HCT116 (cell line): ENCODE data around the gene MSH3. TPM values are rescaled to one million over a fixed set of nuclear protein-coding genes. Genes with fewer than 3 reads are reported as not detected.

Experiments
- ATAC-seq: fragments of 200-7000 bp; cut with Tn5 transposase; 2 replicates; pipeline ENCODE4 v1.9.1; 2020; ENCODE audit warnings: mild to moderate bottlenecking, moderate library complexity
- BruUV-seq: library from RNA; stranded (reverse); fragments of 400-500 nt; replicated peaks from 2 replicates; lab custom pipeline; 2021; lab: Mats Ljungman, UMichigan
- CTCF ChIA-PET: fragments of 300-600 bp; sonication (Branson Sonifier 250); formaldehyde crosslinking; loops from one replicate; lab custom pipeline; 2021; ENCODE audit warnings: antibody characterized with exemption; lab: Charles Lee
- POLR2A ChIA-PET: fragments of 300-600, 350-600 bp; sonication (Branson Sonifier 250); formaldehyde crosslinking; loops from one replicate; lab custom pipeline; 2021; ENCODE audit warnings: antibody characterized with exemption; lab: Charles Lee
- RAD21 ChIA-PET, 2 experiments: fragments of 300-600 bp; sonication (Branson Sonifier 250); formaldehyde crosslinking; loops; one replicate each; lab custom pipeline; 2023; ENCODE audit warnings: low total read pairs in 2 of 2; ENCODE audit not compliant: uncharacterized antibody in 2 of 2, unreplicated experiment in 2 of 2, low non-redundant PET in 1 of 2; lab: Charles Lee
- DNase-seq: peaks from one replicate; pipeline ENCODE4 v3.0.0-alpha.2; 2010; ENCODE audit warnings: low read depth, low spot score
- H2AFZ ChIP-seq: fragments of 200-600 bp; shearing (Covaris generic), sonication (generic); 2 replicates; pipeline ENCODE4 v1.6.1; 2017; ENCODE audit warnings: low read depth, mixed run types, mixed read lengths, antibody characterized with exemption, low read length; ENCODE audit not compliant: poor library complexity, severe bottlenecking
- H3K27ac ChIP-seq: 2 replicates; pipeline ENCODE4 v1.5.1; 2012; ENCODE audit warnings: low read depth, low read length
- H3K27me3 ChIP-seq: fragments of 200-600 bp; sonication (generic); 2 replicates; pipeline ENCODE4 v1.6.1; 2016; ENCODE audit warnings: mixed run types, low read length, mixed read lengths; ENCODE audit not compliant: insufficient read depth
- H3K36me3 ChIP-seq, 2 experiments: fragments of 200-500 bp in 1 of 2; fragments of 200-600 bp in 1 of 2; sonication (Bioruptor generic) in 1 of 2; sonication (generic) in 1 of 2; 2 replicates each; pipeline versions ENCODE4 v1.5.1 to v1.6.1; 2014 to 2016; ENCODE audit warnings: low read length in 2 of 2, inconsistent platforms in 1 of 2, mixed read lengths in 1 of 2, mixed run types in 1 of 2; ENCODE audit not compliant: insufficient read depth in 2 of 2, control insufficient read depth in 1 of 2
- H3K4me1 ChIP-seq, 2 experiments: fragments of 200-600 bp in 1 of 2; sonication (generic) in 1 of 2; 2 replicates each; pipeline versions ENCODE4 v1.5.1 to v1.6.1; 2012 to 2017; ENCODE audit warnings: low read length in 2 of 2, inconsistent platforms in 1 of 2, mild to moderate bottlenecking in 1 of 2, mixed read lengths in 1 of 2, mixed run types in 1 of 2, moderate library complexity in 1 of 2; ENCODE audit not compliant: insufficient read depth in 2 of 2, control insufficient read depth in 1 of 2
- H3K4me2 ChIP-seq: fragments of 200-600 bp; sonication (generic); 2 replicates; pipeline ENCODE4 v1.6.1; 2017; ENCODE audit warnings: mixed run types, low read length, mixed read lengths
- H3K4me3 ChIP-seq, 2 experiments: fragments of 200-600 bp in 1 of 2; sonication (generic) in 1 of 2; replicated peaks in 1 of 2; 2 replicates each; pipeline ENCODE4 v1.5.1; 2011 to 2016; ENCODE audit warnings: low read length in 2 of 2, control low read depth in 1 of 2, low read depth in 1 of 2, mild to moderate bottlenecking in 1 of 2, mixed read lengths in 1 of 2, mixed run types in 1 of 2
- H3K79me2 ChIP-seq: fragments of 200-600 bp; sonication (generic); 2 replicates; pipeline ENCODE4 v1.6.1; 2017; ENCODE audit warnings: mild to moderate bottlenecking, mixed run types, low read length, moderate library complexity, mixed read lengths; ENCODE audit not compliant: insufficient read depth
- H3K9ac ChIP-seq: fragments of 200-600 bp; sonication (generic); 2 replicates; pipeline ENCODE4 v1.6.1; 2016; ENCODE audit warnings: low read length, mixed read lengths
- H3K9me2 ChIP-seq: fragments of 200-600 bp; sonication (generic), shearing (Covaris generic); 2 replicates; pipeline ENCODE4 v1.6.1; 2017; ENCODE audit warnings: mixed run types, mild to moderate bottlenecking, moderate library complexity; ENCODE audit not compliant: insufficient read depth
- H3K9me3 ChIP-seq, 2 experiments: fragments of 200-500 bp in 1 of 2; fragments of 200-600 bp in 1 of 2; sonication (Bioruptor generic) in 1 of 2; sonication (generic) in 1 of 2; 2 replicates each; pipeline ENCODE4 v1.6.1; 2014 to 2017; ENCODE audit warnings: low read length in 2 of 2, mixed read lengths in 2 of 2, inconsistent platforms in 1 of 2, low read depth in 1 of 2, mild to moderate bottlenecking in 1 of 2, mixed run types in 1 of 2, moderate library complexity in 1 of 2; ENCODE audit not compliant: control insufficient read depth in 1 of 2, insufficient read depth in 1 of 2
- H4K20me1 ChIP-seq: fragments of 200-600 bp; sonication (generic), shearing (Covaris generic); 2 replicates; pipeline ENCODE4 v1.6.1; 2017; ENCODE audit warnings: mixed run types, mild to moderate bottlenecking, moderate library complexity; ENCODE audit not compliant: insufficient read depth
- ATF3 ChIP-seq: IDR thresholded peaks from 2 replicates; pipeline ENCODE4 v1.6.1; 2012
- CBX3 ChIP-seq: IDR thresholded peaks from 2 replicates; pipeline ENCODE4 v1.6.1; 2012; ENCODE audit warnings: low read depth
- ELF1 ChIP-seq: IDR thresholded peaks from 2 replicates; pipeline ENCODE4 v1.6.1; 2012; ENCODE audit warnings: low read depth, borderline replicate concordance
- EZH2 ChIP-seq: fragments of 200-600 bp; sonication (generic); IDR thresholded peaks from 2 replicates; pipeline ENCODE4 v1.6.1; 2017; ENCODE audit warnings: antibody characterized with exemption, mixed run types
- POLR2A ChIP-seq: IDR thresholded peaks from 2 replicates; pipeline ENCODE4 v1.7.0; 2011; ENCODE audit warnings: borderline replicate concordance; ENCODE audit not compliant: insufficient read depth, insufficient read length; ENCODE audit errors: extremely low read depth
- RAD21 ChIP-seq: IDR thresholded peaks from 2 replicates; pipeline ENCODE4 v1.6.1; 2012; ENCODE audit warnings: low read depth, mild to moderate bottlenecking
- SIN3A ChIP-seq: IDR thresholded peaks from 2 replicates; pipeline ENCODE4 v1.6.1; 2012; ENCODE audit warnings: low read depth
- SP1 ChIP-seq: IDR thresholded peaks from 2 replicates; pipeline ENCODE4 v1.6.1; 2012; ENCODE audit warnings: low read depth
- SRF ChIP-seq: IDR thresholded peaks from 2 replicates; pipeline ENCODE4 v1.6.1; 2012; ENCODE audit warnings: low read depth
- TCF7L2 ChIP-seq: IDR thresholded peaks from 2 replicates; pipeline ENCODE4 v1.7.0; 2011; ENCODE audit warnings: borderline replicate concordance, inconsistent platforms; ENCODE audit not compliant: insufficient read depth, insufficient read length; ENCODE audit errors: extremely low read depth
- YY1 ChIP-seq: IDR thresholded peaks from 2 replicates; pipeline ENCODE4 v1.6.1; 2011; ENCODE audit warnings: low read length, low read depth, moderate library complexity, mild to moderate bottlenecking; ENCODE audit not compliant: insufficient replicate concordance; ENCODE audit errors: extremely low read depth
- ZFX ChIP-seq: fragments of 450-650 bp; IDR thresholded peaks from 2 replicates; pipeline ENCODE4 v1.6.1; 2017
- ZNF274 ChIP-seq: fragments of 200-500 bp; sonication (Bioruptor generic); IDR thresholded peaks from 2 replicates; pipeline ENCODE4 v1.6.1; 2014; ENCODE audit warnings: mild to moderate bottlenecking, low read depth, low read length, inconsistent platforms
- intact Hi-C: fragments of 100-400 bp; cut with micrococcal nuclease; formaldehyde crosslinking; loops from 2 replicates; pipeline ENCODE4 v1.10.0; 2022
- total RNA-seq: library from RNA; stranded (reverse); gene quantifications from one replicate; pipeline ENCODE4 v1.2.1, GENCODE V29; 2021; ENCODE audit not compliant: unreplicated experiment
- TF ChIP-seq, protein P1 (sequence below): IDR thresholded peaks from 2 replicates; pipeline ENCODE4 v1.6.1; 2012

The MSH3 gene
- total RNA-seq, 1 experiment from 2014 or later = 4.9 TPM

DNA sequence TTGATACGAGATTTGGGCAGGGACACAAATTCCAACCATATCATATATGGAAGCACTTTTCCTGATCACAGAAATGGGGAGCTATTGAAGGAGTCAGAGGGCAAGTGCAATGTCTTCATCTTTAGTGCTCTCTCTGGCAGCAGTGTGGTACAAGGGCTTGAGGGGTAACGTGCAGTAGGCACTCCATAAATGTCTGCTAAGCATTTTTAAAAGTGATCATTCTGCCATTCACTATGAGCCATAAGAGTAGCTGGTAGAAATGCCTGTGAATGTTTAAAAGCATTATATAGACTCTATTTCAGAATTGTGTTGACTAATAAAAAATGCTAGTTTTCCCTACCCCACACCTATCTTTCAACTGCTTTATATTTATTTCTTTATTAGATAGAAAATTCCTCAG lies 61.4 kb downstream of the MSH3 start:
- CTCF ChIA-PET = no interaction called here
- Histone ChIP-seq H3K9me3 (no peaks in the 10 kb centered on the region), H3K27me3 (no peaks in the 10 kb centered on the region), H3K79me2 (no peaks in the 10 kb centered on the region), H3K27ac (no peak overlapping the region), H3K4me3 (no peak overlapping the region), H2AFZ (no peak overlapping the region), H3K4me2 (no peak overlapping the region), H3K9ac (no peak overlapping the region), H3K36me3 (no peaks in the 10 kb centered on the region; a peak in 1 of 4 replicates), H4K20me1 (no peaks in the 10 kb centered on the region), H3K4me1 (no peaks in the 10 kb centered on the region), H3K9me2 (no peaks in the 10 kb centered on the region)
- DNase-seq (no peak), ATAC-seq (no peak)
- intact Hi-C loops = no loop called here
- no TSS peak for BruUV-seq
- TF ChIP-seq ELF1 = no peak
- TF ChIP-seq CBX3 = no peak
- no peak for TF ChIP-seq ATF3
- no peak for TF ChIP-seq RAD21
- TF ChIP-seq ZFX = no peak
- POLR2A ChIA-PET = no interaction called here
- RAD21 ChIA-PET = no interaction called here

DNA sequence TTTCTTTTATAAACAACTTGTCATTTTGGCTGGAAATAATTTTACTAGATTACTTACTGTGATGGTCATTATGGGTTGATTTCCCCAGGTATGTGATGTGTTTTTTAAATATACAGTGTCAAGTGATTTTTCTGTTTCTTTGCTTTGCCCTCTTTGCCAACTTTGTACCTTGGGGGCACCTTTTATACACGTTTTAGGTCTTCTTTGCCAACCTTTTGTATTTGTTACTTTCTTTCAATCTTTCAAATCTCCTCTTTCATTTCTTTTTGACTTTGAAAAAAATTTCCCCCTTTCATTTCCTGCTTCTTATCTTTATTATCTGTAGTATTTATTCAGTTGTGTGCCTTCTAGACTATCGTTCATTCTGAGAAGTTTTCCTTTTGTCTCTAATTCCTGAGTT lies 65.7 kb downstream of the MSH3 start:
- H3K4me3 ChIP-seq = no peak overlapping the region
- ChIA-PET RAD21 (no interaction called here), CTCF (no interaction called here), POLR2A (no interaction called here)
- H4K20me1 ChIP-seq = no peaks in the 10 kb centered on the region
- no peak overlapping the region for H2AFZ ChIP-seq
- H3K27me3 ChIP-seq = no peaks in the 10 kb centered on the region
- no peaks in the 10 kb centered on the region for H3K4me1 ChIP-seq
- H3K9me2 ChIP-seq = no peaks in the 10 kb centered on the region
- H3K27ac ChIP-seq = no peak overlapping the region
- no peak for TF ChIP-seq EZH2
- TF ChIP-seq TCF7L2 = no peak
- TF ChIP-seq ATF3 = no peak
- TF ChIP-seq SRF = no peak
- TF ChIP-seq ZFX = no peak
- TF ChIP-seq YY1 = no peak
- TF ChIP-seq, protein P1, sequence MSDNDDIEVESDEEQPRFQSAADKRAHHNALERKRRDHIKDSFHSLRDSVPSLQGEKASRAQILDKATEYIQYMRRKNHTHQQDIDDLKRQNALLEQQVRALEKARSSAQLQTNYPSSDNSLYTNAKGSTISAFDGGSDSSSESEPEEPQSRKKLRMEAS = no peak
- no peak for TF ChIP-seq ZNF274
- no peak for TF ChIP-seq SP1
- no peak for TF ChIP-seq SIN3A
- no peak for TF ChIP-seq POLR2A
- DNase-seq = no peak
- no peaks in the 10 kb centered on the region; a peak in 1 of 4 replicates for H3K36me3 ChIP-seq
- no TSS peak for BruUV-seq
- H3K79me2 ChIP-seq = no peaks in the 10 kb centered on the region
- H3K4me2 ChIP-seq = no peak overlapping the region
- intact Hi-C loops = no loop called here
- ATAC-seq = no peak
- no peak overlapping the region for H3K9ac ChIP-seq
- no peaks in the 10 kb centered on the region for H3K9me3 ChIP-seq
